Glutamatergic neuron (in vitro differentiated cells): ENCODE results near the gene PPEF1. TPM values are rescaled to one million over a fixed set of nuclear protein-coding genes. Genes with fewer than 3 reads are reported as not detected.
"Not testable (repeated sequence)": the region's sequence is repeated elsewhere in the genome, so short reads cannot be mapped to it uniquely, and the experiment has no call there.

ENCODE experiments used
- DNase-seq: peaks from one replicate; pipeline ENCODE4 v3.0.0; 2022
- H3K27ac Mint-ChIP-seq: one replicate; pipeline ENCODE4 v1.8.0; 2020; ENCODE audit warnings: mild to moderate bottlenecking, mixed read lengths, inconsistent platforms; ENCODE audit not compliant: unreplicated experiment
- H3K27me3 Mint-ChIP-seq: one replicate; pipeline ENCODE4 v1.8.0; 2020; ENCODE audit warnings: mild to moderate bottlenecking, moderate library complexity, mixed read lengths, inconsistent platforms; ENCODE audit not compliant: unreplicated experiment
- H3K36me3 Mint-ChIP-seq: one replicate; pipeline ENCODE4 v1.8.0; 2020; ENCODE audit warnings: mild to moderate bottlenecking, mixed read lengths, inconsistent platforms; ENCODE audit not compliant: unreplicated experiment
- H3K4me1 Mint-ChIP-seq: one replicate; pipeline ENCODE4 v1.8.0; 2020; ENCODE audit warnings: mild to moderate bottlenecking, low read depth, mixed read lengths, inconsistent platforms; ENCODE audit not compliant: unreplicated experiment
- H3K4me3 Mint-ChIP-seq: one replicate; pipeline ENCODE4 v1.8.0; 2020; ENCODE audit warnings: mild to moderate bottlenecking, mixed read lengths, inconsistent platforms; ENCODE audit not compliant: unreplicated experiment
- H3K9me3 Mint-ChIP-seq: one replicate; pipeline ENCODE4 v1.8.0; 2020; ENCODE audit warnings: mild to moderate bottlenecking, moderate library complexity, mixed read lengths, inconsistent platforms; ENCODE audit not compliant: unreplicated experiment
- CTCF ChIP-seq: fragments of 200-600 bp; sonication (generic); IDR thresholded peaks from one replicate; pipeline ENCODE4 v1.5.0; 2021; ENCODE audit not compliant: partially characterized antibody, unreplicated experiment
- total RNA-seq: library from RNA; stranded (reverse); fragmentation: NEBNext Ultra II Directional; extraction: Animal tissue kit (Norgen Biotek cat#: 25700); gene quantifications from one replicate; pipeline ENCODE4 v1.2.1, GENCODE V29; 2021; ENCODE audit not compliant: unreplicated experiment

The PPEF1 gene
- total RNA-seq, 1 donor from 2014 or later: 3.9 TPM

- no peak for DNase-seq
- H3K36me3 Mint-ChIP-seq: no peaks in the 10 kb centered on the region
- no peaks in the 10 kb centered on the region for H3K27me3 Mint-ChIP-seq
- no peak overlapping the region for H3K4me3 Mint-ChIP-seq
- H3K9me3 Mint-ChIP-seq: no peaks in the 10 kb centered on the region
- no peak overlapping the region for H3K27ac Mint-ChIP-seq
- H3K4me1 Mint-ChIP-seq: peaks cover 8% of the 10 kb centered on the region
- TF ChIP-seq CTCF: no peak
Observed at GRCh38 chrX:18828832-18829404, 121.5 kb downstream of the PPEF1 start.

GRCh38 chrX:18833071-18833731 is 125.8 kb downstream of the PPEF1 start:
- H3K9me3 Mint-ChIP-seq: no peaks in the 10 kb centered on the region
- no peak overlapping the region for H3K4me3 Mint-ChIP-seq
- no peaks in the 10 kb centered on the region for H3K27me3 Mint-ChIP-seq
- peaks cover 1% of the 10 kb centered on the region for H3K4me1 Mint-ChIP-seq
- H3K27ac Mint-ChIP-seq: no peak overlapping the region
- no peaks in the 10 kb centered on the region for H3K36me3 Mint-ChIP-seq
- TF ChIP-seq CTCF: no peak
- no peak for DNase-seq

GRCh38 chrX:18847901-18848300 is 140.5 kb downstream of the PPEF1 start:
- H3K4me3 Mint-ChIP-seq, H3K36me3 Mint-ChIP-seq, DNase-seq, H3K4me1 Mint-ChIP-seq, H3K27ac Mint-ChIP-seq, H3K9me3 Mint-ChIP-seq, H3K27me3 Mint-ChIP-seq: not testable (repeated sequence)

- Mint-ChIP-seq H3K4me1 (peaks cover 3% of the 10 kb centered on the region), H3K36me3 (no peaks in the 10 kb centered on the region), H3K9me3 (peaks cover 2% of the 10 kb centered on the region), H3K4me3 (no peak overlapping the region), H3K27ac (peak overlapping the region; percentile 38), H3K27me3 (peaks cover 1% of the 10 kb centered on the region)
- DNase-seq: no peak
- TF ChIP-seq CTCF: no peak
Observed at GRCh38 chrX:18855919-18856644, 148.6 kb downstream of the PPEF1 start.

GRCh38 chrX:18856645-18856997 is 149.2 kb downstream of the PPEF1 start:
- no peak overlapping the region for H3K4me3 Mint-ChIP-seq
- peaks cover 1% of the 10 kb centered on the region for H3K27me3 Mint-ChIP-seq
- peaks cover 2% of the 10 kb centered on the region for H3K9me3 Mint-ChIP-seq
- H3K36me3 Mint-ChIP-seq: no peaks in the 10 kb centered on the region
- no peak for DNase-seq
- H3K4me1 Mint-ChIP-seq: peaks cover 3% of the 10 kb centered on the region
- TF ChIP-seq CTCF: no peak
- peak overlapping the region; percentile 38 for H3K27ac Mint-ChIP-seq
